Caco-2 (cell line): ENCODE measurements around the gene MYF5. TPM values are rescaled to one million over a fixed set of nuclear protein-coding genes. Genes with fewer than 3 reads are reported as not detected.

ENCODE experiments used
- BruUV-seq: library from RNA; stranded (reverse); fragments of 400-500 nt; replicated peaks from 2 replicates; lab custom pipeline; 2021; lab: Mats Ljungman, UMichigan
- CTCF ChIA-PET: fragments of 300-600 bp; sonication (Branson Sonifier 250); formaldehyde crosslinking; loops from one replicate; lab custom pipeline; 2022; ENCODE audit warnings: antibody characterized with exemption; lab: Charles Lee
- POLR2A ChIA-PET: fragments of 300-600 bp; sonication (Branson Sonifier 250); formaldehyde crosslinking; loops from one replicate; lab custom pipeline; 2022; ENCODE audit warnings: antibody characterized with exemption; lab: Charles Lee
- DNase-seq, 2 experiments: peaks; one replicate each; pipeline versions ENCODE4 v3.0.0 to v3.0.0-alpha.2; 2020 to 2022
- H3K27me3 ChIP-seq: replicated peaks from 2 replicates; pipeline ENCODE4 v1.6.0; 2011; ENCODE audit warnings: low read length; ENCODE audit not compliant: control insufficient read depth, insufficient read depth
- H3K36me3 ChIP-seq: 2 replicates; pipeline ENCODE4 v1.5.1; 2011; ENCODE audit warnings: low read length; ENCODE audit not compliant: control insufficient read depth, insufficient read depth
- H3K4me1 ChIP-seq: fragments of 250-450 bp; sonication (Bioruptor Pico); 2 replicates; pipeline ENCODE4 v1.5.1; 2020; ENCODE audit warnings: mild to moderate bottlenecking
- H3K4me3 ChIP-seq: 2 replicates; pipeline ENCODE4 v1.5.1; 2011; ENCODE audit warnings: low read depth, mild to moderate bottlenecking, control low read depth, low read length
- H3K9me3 ChIP-seq: fragments of 250-450 bp; sonication (Bioruptor Pico); 2 replicates; pipeline ENCODE4 v1.5.1; 2020; ENCODE audit warnings: mild to moderate bottlenecking, moderate library complexity
- H3K27ac Mint-ChIP-seq: one replicate; pipeline ENCODE4 v1.8.0; 2022; ENCODE audit warnings: mixed read lengths; ENCODE audit not compliant: unreplicated experiment
- H3K27me3 Mint-ChIP-seq: one replicate; pipeline ENCODE4 v1.8.0; 2022; ENCODE audit warnings: mixed read lengths; ENCODE audit not compliant: insufficient read depth, unreplicated experiment
- H3K36me3 Mint-ChIP-seq: one replicate; pipeline ENCODE4 v1.8.0; 2022; ENCODE audit warnings: mild to moderate bottlenecking, mixed read lengths; ENCODE audit not compliant: insufficient read depth, unreplicated experiment
- H3K4me1 Mint-ChIP-seq: one replicate; pipeline ENCODE4 v1.8.0; 2022; ENCODE audit warnings: low read depth, mixed read lengths; ENCODE audit not compliant: unreplicated experiment
- H3K4me3 Mint-ChIP-seq: one replicate; pipeline ENCODE4 v1.8.0; 2022; ENCODE audit warnings: mild to moderate bottlenecking, moderate library complexity, mixed read lengths; ENCODE audit not compliant: unreplicated experiment
- H3K9me3 Mint-ChIP-seq: one replicate; pipeline ENCODE4 v1.8.0; 2022; ENCODE audit warnings: mixed read lengths; ENCODE audit not compliant: unreplicated experiment
- CTCF ChIP-seq, 2 experiments: fragments of 200-600 bp in 1 of 2; IDR thresholded peaks; 1 replicate in 1 of 2; 2 replicates in 1 of 2; pipeline versions ENCODE4 v1.5.1 to v1.8.0; 2011 to 2022; ENCODE audit warnings: antibody characterized with exemption in 1 of 2, control low read depth in 1 of 2, inconsistent platforms in 1 of 2, low read depth in 1 of 2, low read length in 1 of 2, mild to moderate bottlenecking in 1 of 2, moderate library complexity in 1 of 2; ENCODE audit not compliant: insufficient read depth in 1 of 2, severe bottlenecking in 1 of 2, unreplicated experiment in 1 of 2
- intact Hi-C: fragments of 100-400 bp; cut with micrococcal nuclease; formaldehyde crosslinking; loops from one replicate; pipeline ENCODE4 v1.10.0; 2022; ENCODE audit not compliant: unreplicated experiment
- total RNA-seq: library from RNA; stranded (reverse); gene quantifications from 2 replicates; pipeline ENCODE4 v1.2.3, GENCODE V29; 2022

The MYF5 gene
- total RNA-seq, 1 experiment from 2014 or later, result not detected

- Histone ChIP-seq H3K27me3 (no peaks in the 10 kb centered on the region), H3K36me3 (no peaks in the 10 kb centered on the region), H3K4me3 (no peak overlapping the region), H3K4me1 (no peaks in the 10 kb centered on the region), H3K9me3 (no peaks in the 10 kb centered on the region)
- Mint-ChIP-seq H3K4me3 (no peak overlapping the region), H3K4me1 (no peaks in the 10 kb centered on the region), H3K27ac (no peak overlapping the region), H3K27me3 (peaks cover 3% of the 10 kb centered on the region), H3K36me3 (no peaks in the 10 kb centered on the region), H3K9me3 (no peaks in the 10 kb centered on the region)
- no peak for TF ChIP-seq CTCF (IDR thresholded peaks at IDR 0.05; ENCODE audit: insufficient read depth in 1 of 2, low read depth in 1 of 2, low read length in 1 of 2, severe bottlenecking in 1 of 2, unreplicated experiment in 1 of 2)
- ChIA-PET CTCF (no interaction called here), POLR2A (no interaction called here)
- no peak for DNase-seq
- BruUV-seq, result no TSS peak
- intact Hi-C loops, result no loop called here
These were observed 5.8 kb upstream of the MYF5 start for GRCh38 chr12:80710727-80711449.

- H3K4me1 Mint-ChIP-seq, result no peaks in the 10 kb centered on the region
- no peak overlapping the region for H3K4me3 Mint-ChIP-seq
- no peaks in the 10 kb centered on the region for H3K36me3 Mint-ChIP-seq
- Histone ChIP-seq H3K9me3 (no peaks in the 10 kb centered on the region), H3K27me3 (no peaks in the 10 kb centered on the region), H3K4me3 (no peak overlapping the region), H3K36me3 (no peaks in the 10 kb centered on the region), H3K4me1 (no peaks in the 10 kb centered on the region)
- H3K9me3 Mint-ChIP-seq, result no peaks in the 10 kb centered on the region
- intact Hi-C loops, result no loop called here
- TF ChIP-seq CTCF (IDR thresholded peaks at IDR 0.05; ENCODE audit: insufficient read depth in 1 of 2, low read depth in 1 of 2, low read length in 1 of 2, severe bottlenecking in 1 of 2, unreplicated experiment in 1 of 2), result no peak
- H3K27ac Mint-ChIP-seq, result no peak overlapping the region
- no peak for DNase-seq
- peaks cover 3% of the 10 kb centered on the region for H3K27me3 Mint-ChIP-seq
- no TSS peak for BruUV-seq
- ChIA-PET CTCF (no interaction called here), POLR2A (no interaction called here)
These were observed 4.8 kb upstream of the MYF5 start for GRCh38 chr12:80711866-80712265.

GRCh38 chr12:80712866-80713265, 3.8 kb upstream of the MYF5 start:
- TF ChIP-seq CTCF (IDR thresholded peaks at IDR 0.05; ENCODE audit: insufficient read depth in 1 of 2, low read depth in 1 of 2, low read length in 1 of 2, severe bottlenecking in 1 of 2, unreplicated experiment in 1 of 2), result no peak
- ChIA-PET CTCF (no interaction called here), POLR2A (no interaction called here)
- DNase-seq, result no peak
- no peaks in the 10 kb centered on the region for H3K9me3 Mint-ChIP-seq
- Histone ChIP-seq H3K9me3 (no peaks in the 10 kb centered on the region), H3K4me3 (no peak overlapping the region), H3K36me3 (no peaks in the 10 kb centered on the region), H3K27me3 (no peaks in the 10 kb centered on the region), H3K4me1 (no peaks in the 10 kb centered on the region)
- peaks cover 3% of the 10 kb centered on the region for H3K27me3 Mint-ChIP-seq
- BruUV-seq, result no TSS peak
- H3K36me3 Mint-ChIP-seq, result no peaks in the 10 kb centered on the region
- H3K4me3 Mint-ChIP-seq, result no peak overlapping the region
- H3K27ac Mint-ChIP-seq, result no peak overlapping the region
- intact Hi-C loops, result no loop called here
- H3K4me1 Mint-ChIP-seq, result no peaks in the 10 kb centered on the region
